HG03439 (cell line): ENCODE measurements around the gene DZIP3.
"Not testable (repeated sequence)": the region's sequence is repeated elsewhere in the genome, so short reads cannot be mapped to it uniquely, and the experiment has no call there.

Source experiments
- ATAC-seq: cut with Tn5 transposase; IDR thresholded peaks from one replicate; pipeline ENCODE4 v1.9.1; 2021; ENCODE audit warnings: mild to moderate bottlenecking, moderate library complexity; ENCODE audit not compliant: unreplicated experiment

DZIP3 gene

GRCh38 chr3:108595321-108595720 is 5.8 kb downstream of the DZIP3 start:
- ATAC-seq: no peak

GRCh38 chr3:108598375-108598774 is 8.9 kb downstream of the DZIP3 start:
- ATAC-seq: no peak

- ATAC-seq: no peak
Observed at GRCh38 chr3:108599677-108600409, 10.3 kb downstream of the DZIP3 start.

- no peak for ATAC-seq
Observed at GRCh38 chr3:108602249-108602934, 12.9 kb downstream of the DZIP3 start.

- ATAC-seq: no peak
Observed at GRCh38 chr3:108602935-108603294, 13.4 kb downstream of the DZIP3 start.

- ATAC-seq: no peak
Observed at GRCh38 chr3:108603691-108604090, 14.2 kb downstream of the DZIP3 start.

- no peak for ATAC-seq
Observed at GRCh38 chr3:108605028-108605427, 15.5 kb downstream of the DZIP3 start.

GRCh38 chr3:108605491-108605890 is 16.0 kb downstream of the DZIP3 start:
- no peak for ATAC-seq

GRCh38 chr3:108608750-108609149 is 19.2 kb downstream of the DZIP3 start:
- no peak for ATAC-seq

- no peak for ATAC-seq
Observed at GRCh38 chr3:108610651-108611050, 21.1 kb downstream of the DZIP3 start.

- not testable (repeated sequence) for ATAC-seq
Observed at GRCh38 chr3:108616090-108616489, 26.6 kb downstream of the DZIP3 start.

GRCh38 chr3:108620250-108620649 is 30.7 kb downstream of the DZIP3 start:
- ATAC-seq: no peak

GRCh38 chr3:108623504-108623903 is 34.0 kb downstream of the DZIP3 start:
- no peak for ATAC-seq

- no peak for ATAC-seq
Observed at GRCh38 chr3:108629974-108630373, 40.5 kb downstream of the DZIP3 start.

- no peak for ATAC-seq
Observed at GRCh38 chr3:108642526-108642925, 53.0 kb downstream of the DZIP3 start.

GRCh38 chr3:108645364-108645763 is 55.8 kb downstream of the DZIP3 start:
- ATAC-seq: no peak

- not testable (repeated sequence) for ATAC-seq
Observed at GRCh38 chr3:108655664-108656063, 66.1 kb downstream of the DZIP3 start.

- no peak for ATAC-seq
Observed at GRCh38 chr3:108661699-108662098, 72.2 kb downstream of the DZIP3 start.

GRCh38 chr3:108662142-108662738 is 72.7 kb downstream of the DZIP3 start:
- peak; percentile 73 for ATAC-seq

- ATAC-seq: no peak
Observed at GRCh38 chr3:108664266-108664665, 74.7 kb downstream of the DZIP3 start.

GRCh38 chr3:108667312-108667711 is 77.8 kb downstream of the DZIP3 start:
- ATAC-seq: no peak

GRCh38 chr3:108669208-108669607 is 79.7 kb downstream of the DZIP3 start:
- no peak for ATAC-seq
